Neural progenitor cell (in vitro differentiated cells): ENCODE results near the gene GLIPR1.

Experiments
- CTCF ChIP-seq: fragments of 200-600 bp; sonication (generic); IDR thresholded peaks from 2 replicates; pipeline ENCODE4 v1.5.1; 2017; ENCODE audit warnings: antibody characterized with exemption, mild to moderate bottlenecking
- EZH2 ChIP-seq: fragments of 200-600 bp; sonication (generic); IDR thresholded peaks from 2 replicates; pipeline ENCODE4 v1.6.1; 2017; ENCODE audit warnings: antibody characterized with exemption, mild to moderate bottlenecking, moderate library complexity
- EZH2phosphoT487 ChIP-seq: fragments of 200-600 bp; sonication (generic); IDR thresholded peaks from 2 replicates; pipeline ENCODE4 v1.6.1; 2017; ENCODE audit warnings: antibody characterized with exemption

DNA sequence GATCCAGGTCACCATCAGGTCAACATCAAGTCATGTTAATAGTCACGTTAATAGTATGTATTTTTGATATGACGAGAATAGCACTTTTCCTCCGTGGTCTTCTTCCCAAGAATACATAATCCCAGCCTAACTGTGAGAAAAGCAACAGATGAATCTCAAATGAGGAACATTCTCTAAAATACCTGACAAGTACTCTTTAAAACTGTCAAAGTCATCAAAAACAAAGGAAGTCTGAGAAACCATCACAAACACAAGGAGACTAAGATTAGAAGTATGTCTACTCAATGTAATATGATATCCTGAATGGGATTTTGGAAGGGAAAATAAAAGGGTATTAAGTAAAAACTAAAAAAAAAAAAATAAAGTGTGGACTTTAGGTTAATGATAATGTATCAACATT lies 36.8 kb upstream of the GLIPR1 start:
- TF ChIP-seq EZH2phosphoT487 (no peak), CTCF (no peak), EZH2 (no peak)
